ENCODE measurements around the gene SOD1.

GRCh38 chr21:31711326-31711725 is 51.8 kb downstream of the SOD1 start:
- no peak for TF ChIP-seq POLR2AphosphoS5 (IDR thresholded peaks at IDR 0.05)
- TF ChIP-seq CTCF (IDR thresholded peaks at IDR 0.05), result no peak
- no peak for TF ChIP-seq POLR2A (IDR thresholded peaks at IDR 0.05)
